Measurements from ENCODE around the gene DAPP1.
"Not testable (repeated sequence)": the region's sequence is repeated elsewhere in the genome, so short reads cannot be mapped to it uniquely, and the experiment has no call there.

The DAPP1 gene

GRCh38 chr4:99822734-99823133 is 6.1 kb downstream of the DAPP1 start:
- DNase-seq (ENCODE audit: low read depth) = no peak
- no peak for TF ChIP-seq CTCF (IDR thresholded peaks at IDR 0.05; ENCODE audit: low read depth, low read length, missing control alignments)
- H3K4me3 ChIP-seq (ENCODE audit: low read depth, low read length) = no peak overlapping the region

GRCh38 chr4:99824070-99824599 is 7.5 kb downstream of the DAPP1 start:
- no peak for TF ChIP-seq CTCF (IDR thresholded peaks at IDR 0.05; ENCODE audit: low read depth, low read length, missing control alignments)
- H3K4me3 ChIP-seq (ENCODE audit: low read depth, low read length) = no peak overlapping the region
- no peak for DNase-seq (ENCODE audit: low read depth)

GRCh38 chr4:99825272-99825671 is 8.6 kb downstream of the DAPP1 start:
- H3K4me3 ChIP-seq (ENCODE audit: low read depth, low read length) = no peak overlapping the region
- no peak for DNase-seq (ENCODE audit: low read depth)
- TF ChIP-seq CTCF (IDR thresholded peaks at IDR 0.05; ENCODE audit: low read depth, low read length, missing control alignments) = no peak

GRCh38 chr4:99826016-99826415 is 9.4 kb downstream of the DAPP1 start:
- DNase-seq (ENCODE audit: low read depth) = no peak
- TF ChIP-seq CTCF (IDR thresholded peaks at IDR 0.05; ENCODE audit: low read depth, low read length, missing control alignments) = no peak
- H3K4me3 ChIP-seq (ENCODE audit: low read depth, low read length) = no peak overlapping the region

GRCh38 chr4:99827454-99827853 is 10.8 kb downstream of the DAPP1 start:
- DNase-seq (ENCODE audit: low read depth) = no peak
- H3K4me3 ChIP-seq (ENCODE audit: low read depth, low read length) = no peak overlapping the region
- TF ChIP-seq CTCF (IDR thresholded peaks at IDR 0.05; ENCODE audit: low read depth, low read length, missing control alignments) = no peak

- no peak for DNase-seq (ENCODE audit: low read depth)
- no peak for TF ChIP-seq CTCF (IDR thresholded peaks at IDR 0.05; ENCODE audit: low read depth, low read length, missing control alignments)
- no peak overlapping the region for H3K4me3 ChIP-seq (ENCODE audit: low read depth, low read length)
Observed at GRCh38 chr4:99827857-99828256, 11.2 kb downstream of the DAPP1 start.

GRCh38 chr4:99828477-99828876 is 11.8 kb downstream of the DAPP1 start:
- no peak for TF ChIP-seq CTCF (IDR thresholded peaks at IDR 0.05; ENCODE audit: low read depth, low read length, missing control alignments)

GRCh38 chr4:99830051-99830450 is 13.4 kb downstream of the DAPP1 start:
- not testable (repeated sequence) for DNase-seq (ENCODE audit: low read depth); H3K4me3 ChIP-seq (ENCODE audit: low read depth, low read length)

More at GRCh38 chr4:99828477-99828876, 11.8 kb downstream of the DAPP1 start:
- DNase-seq (ENCODE audit: low read depth) = no peak
- H3K4me3 ChIP-seq (ENCODE audit: low read depth, low read length) = no peak overlapping the region

Measured in GM12864 (cell line).